Smooth muscle cell (in vitro differentiated cells): Measurements from ENCODE around the gene EIF4A3. TPM values are rescaled to one million over a fixed set of nuclear protein-coding genes. Genes with fewer than 3 reads are reported as not detected.

Experiments used
- DNase-seq: peaks from one replicate; lab custom pipeline; 2025; ENCODE audit not compliant: unreplicated experiment; lab: John Stamatoyannopoulos, UW
- H2AFZ ChIP-seq: fragments of 200-600 bp; sonication (generic); 2 replicates; pipeline ENCODE4 v1.6.0; 2016; ENCODE audit warnings: antibody characterized with exemption, low read depth, mild to moderate bottlenecking
- H3F3A ChIP-seq: fragments of 200-600 bp; sonication (generic); 2 replicates; pipeline ENCODE4 v1.6.0; 2017; ENCODE audit warnings: antibody characterized with exemption, low read depth
- H3K27ac ChIP-seq: fragments of 200-600 bp; sonication (generic); 2 replicates; pipeline ENCODE4 v1.5.1; 2016; ENCODE audit warnings: low read depth, mild to moderate bottlenecking
- H3K27me3 ChIP-seq: fragments of 200-600 bp; sonication (generic); 2 replicates; pipeline ENCODE4 v1.6.1; 2016; ENCODE audit warnings: low read depth, mild to moderate bottlenecking
- H3K36me3 ChIP-seq: fragments of 200-600 bp; sonication (generic); 2 replicates; pipeline ENCODE4 v1.5.1; 2016; ENCODE audit warnings: low read depth
- H3K4me1 ChIP-seq: fragments of 200-600 bp; sonication (generic); 2 replicates; pipeline ENCODE4 v1.5.1; 2016; ENCODE audit warnings: low read depth
- H3K4me2 ChIP-seq: fragments of 200-600 bp; sonication (generic); 2 replicates; pipeline ENCODE4 v1.6.0; 2016; ENCODE audit warnings: mild to moderate bottlenecking
- H3K4me3 ChIP-seq: fragments of 200-600 bp; sonication (generic); 2 replicates; pipeline ENCODE4 v1.5.1; 2016; ENCODE audit warnings: mild to moderate bottlenecking
- H3K79me2 ChIP-seq: fragments of 200-600 bp; sonication (generic); 2 replicates; pipeline ENCODE4 v1.6.0; 2016; ENCODE audit warnings: low read depth, mild to moderate bottlenecking
- H3K9ac ChIP-seq: fragments of 200-600 bp; sonication (generic); 2 replicates; pipeline ENCODE4 v1.6.0; 2016; ENCODE audit warnings: low read depth
- H3K9me3 ChIP-seq: fragments of 200-600 bp; sonication (generic); replicated peaks from 2 replicates; pipeline ENCODE4 v1.5.1; 2016; ENCODE audit warnings: low read depth
- H4K20me1 ChIP-seq: fragments of 200-600 bp; sonication (generic); 2 replicates; pipeline ENCODE4 v1.6.0; 2016; ENCODE audit warnings: low read depth
- WGBS: methylation state at CpG from one replicate; pipeline ENCODE4 v1.1.7; 2016; ENCODE audit warnings: low lambda C conversion rate; 5-methylcytosine and 5-hydroxymethylcytosine counted together
- polyA plus RNA-seq: library from polyadenylated mRNA; unstranded; fragments of >200 nt; fragmentation: Nextera tagmentation; extraction: Ambion mirVana; gene quantifications from 2 replicates; pipeline ENCODE4 v1.2.1, GENCODE V29; 2016
- total RNA-seq: library from RNA; depleted of rRNA; stranded (reverse); fragments of >200 nt; gene quantifications from 2 replicates; pipeline ENCODE4 v1.2.3, GENCODE V29; 2014
- TF ChIP-seq, protein P1 (sequence below): fragments of 200-600 bp; sonication (generic); IDR thresholded peaks from 2 replicates; pipeline ENCODE4 v1.5.1; 2017; ENCODE audit warnings: borderline replicate concordance, mild to moderate bottlenecking, antibody characterized with exemption; ENCODE audit not compliant: insufficient read depth, poor library complexity, severe bottlenecking

Gene EIF4A3
- total and polyA plus RNA-seq, 2 experiments from 2014 or later = 86.1 to 109 TPM

DNA sequence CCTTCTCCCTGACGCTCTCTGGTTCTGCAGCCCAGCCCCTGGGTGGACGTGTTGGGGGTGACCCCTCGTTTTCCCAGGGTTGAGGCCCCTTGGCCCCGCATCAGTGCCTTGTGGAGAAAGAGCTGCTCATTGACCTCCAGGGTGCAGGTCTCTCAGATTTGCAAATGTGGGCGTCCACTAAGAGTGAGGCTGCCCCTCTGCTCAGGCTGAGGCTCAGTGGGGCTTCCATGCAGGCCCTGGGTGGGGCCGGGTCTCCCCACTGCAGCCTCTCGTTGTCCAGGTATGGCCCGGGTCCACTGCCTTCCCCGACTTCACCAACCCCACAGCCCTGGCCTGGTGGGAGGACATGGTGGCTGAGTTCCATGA lies 36.5 kb downstream of the EIF4A3 start:
- H3F3A ChIP-seq = no peaks in the 10 kb centered on the region
- no peaks in the 10 kb centered on the region for H4K20me1 ChIP-seq
- no peaks in the 10 kb centered on the region for H3K9me3 ChIP-seq
- no peak overlapping the region for H3K27ac ChIP-seq
- H3K4me3 ChIP-seq = no peak overlapping the region
- DNase-seq = no peak
- no peaks in the 10 kb centered on the region for H3K4me1 ChIP-seq
- H2AFZ ChIP-seq = no peak overlapping the region
- H3K36me3 ChIP-seq = no peaks in the 10 kb centered on the region
- H3K9ac ChIP-seq = no peak overlapping the region
- TF ChIP-seq, protein P1, sequence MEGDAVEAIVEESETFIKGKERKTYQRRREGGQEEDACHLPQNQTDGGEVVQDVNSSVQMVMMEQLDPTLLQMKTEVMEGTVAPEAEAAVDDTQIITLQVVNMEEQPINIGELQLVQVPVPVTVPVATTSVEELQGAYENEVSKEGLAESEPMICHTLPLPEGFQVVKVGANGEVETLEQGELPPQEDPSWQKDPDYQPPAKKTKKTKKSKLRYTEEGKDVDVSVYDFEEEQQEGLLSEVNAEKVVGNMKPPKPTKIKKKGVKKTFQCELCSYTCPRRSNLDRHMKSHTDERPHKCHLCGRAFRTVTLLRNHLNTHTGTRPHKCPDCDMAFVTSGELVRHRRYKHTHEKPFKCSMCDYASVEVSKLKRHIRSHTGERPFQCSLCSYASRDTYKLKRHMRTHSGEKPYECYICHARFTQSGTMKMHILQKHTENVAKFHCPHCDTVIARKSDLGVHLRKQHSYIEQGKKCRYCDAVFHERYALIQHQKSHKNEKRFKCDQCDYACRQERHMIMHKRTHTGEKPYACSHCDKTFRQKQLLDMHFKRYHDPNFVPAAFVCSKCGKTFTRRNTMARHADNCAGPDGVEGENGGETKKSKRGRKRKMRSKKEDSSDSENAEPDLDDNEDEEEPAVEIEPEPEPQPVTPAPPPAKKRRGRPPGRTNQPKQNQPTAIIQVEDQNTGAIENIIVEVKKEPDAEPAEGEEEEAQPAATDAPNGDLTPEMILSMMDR = no peak
- no peak overlapping the region for H3K4me2 ChIP-seq
- no peaks in the 10 kb centered on the region for H3K27me3 ChIP-seq
- 82% methylated on average over 9 of the region's 9 CpGs for WGBS
- H3K79me2 ChIP-seq = no peaks in the 10 kb centered on the region

DNA sequence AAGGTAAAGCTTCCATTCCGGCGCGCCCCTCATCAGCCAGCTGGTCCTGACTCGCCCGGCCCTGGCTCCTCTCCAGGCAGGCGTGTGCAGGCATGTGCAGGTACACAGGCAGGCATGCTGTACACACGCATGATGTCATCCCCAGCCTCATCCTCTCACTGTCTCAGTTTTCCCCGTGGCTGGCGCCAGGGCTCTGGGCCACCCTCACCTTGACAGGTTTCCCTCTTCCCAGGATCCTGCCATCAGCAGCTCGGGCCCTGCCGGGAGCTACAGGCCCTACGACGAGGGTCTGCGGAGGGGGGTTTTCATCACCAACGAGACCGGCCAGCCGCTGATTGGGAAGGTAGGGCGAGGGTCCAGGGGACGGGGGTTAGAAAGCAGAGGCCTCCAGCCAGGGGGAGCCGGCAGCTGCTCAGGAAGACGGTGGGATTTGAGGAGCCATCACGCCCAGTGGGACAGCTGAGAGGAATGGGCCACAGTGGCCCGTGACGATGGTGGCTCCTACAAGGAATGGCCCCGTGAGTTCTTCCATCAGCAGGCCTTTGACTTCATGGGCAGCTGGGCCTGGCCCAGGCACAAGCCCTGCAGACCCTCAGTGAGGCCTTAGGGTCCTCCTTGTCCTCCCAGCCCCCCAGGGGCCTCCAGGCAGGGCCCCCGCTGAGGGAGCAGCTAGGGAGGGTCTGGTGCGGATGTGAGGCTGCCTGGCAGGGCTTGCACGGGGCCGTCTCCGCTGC lies 37.0 kb downstream of the EIF4A3 start:
- TF ChIP-seq, protein P1 = no peak
- 93% methylated on average over 30 of the region's 30 CpGs for WGBS
- Histone ChIP-seq H3K4me2 (no peak overlapping the region), H3K36me3 (no peaks in the 10 kb centered on the region), H3F3A (no peaks in the 10 kb centered on the region), H3K4me3 (no peak overlapping the region), H4K20me1 (no peaks in the 10 kb centered on the region), H3K79me2 (no peaks in the 10 kb centered on the region), H3K27ac (peak overlapping the region; percentile 63), H3K4me1 (no peaks in the 10 kb centered on the region), H2AFZ (no peak overlapping the region), H3K9me3 (no peaks in the 10 kb centered on the region), H3K27me3 (no peaks in the 10 kb centered on the region), H3K9ac (no peak overlapping the region)
- no peak for DNase-seq

DNA sequence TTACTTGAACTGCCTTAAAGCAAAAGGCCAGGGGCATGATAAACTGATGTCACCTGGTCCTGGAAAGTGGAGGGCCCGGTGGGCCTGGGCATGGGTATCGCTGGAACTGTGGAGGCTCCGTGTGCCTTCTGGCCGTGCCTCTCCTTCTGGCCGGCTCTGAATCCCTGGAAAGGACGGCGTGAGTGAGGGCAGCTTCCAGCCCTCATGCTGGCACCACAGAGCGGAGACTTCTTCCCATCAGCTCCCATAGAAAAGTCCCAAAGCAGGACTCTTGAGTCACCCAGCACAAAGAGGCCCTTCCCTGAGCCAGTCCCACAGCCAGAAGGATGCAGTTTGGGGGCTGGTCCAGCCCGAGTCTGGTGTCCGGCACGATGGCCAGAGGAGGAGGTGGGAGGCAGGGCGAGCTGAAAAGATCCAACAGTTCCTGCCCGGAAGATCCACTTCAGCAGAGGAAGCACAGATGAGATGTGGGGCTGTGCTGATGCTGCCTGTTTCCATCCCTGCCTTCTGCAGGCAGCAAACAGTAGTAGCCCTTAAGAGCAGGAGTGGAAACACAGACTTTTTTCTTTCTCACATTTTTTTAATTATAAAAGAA lies 37.8 kb downstream of the EIF4A3 start:
- Histone ChIP-seq H3K27me3 (no peaks in the 10 kb centered on the region), H3K36me3 (no peaks in the 10 kb centered on the region), H3K9me3 (no peaks in the 10 kb centered on the region), H3K4me1 (no peaks in the 10 kb centered on the region), H2AFZ (no peak overlapping the region), H3K79me2 (no peaks in the 10 kb centered on the region), H3K4me2 (no peak overlapping the region), H3K27ac (peak overlapping the region; percentile 59), H3K4me3 (no peak overlapping the region), H3F3A (no peaks in the 10 kb centered on the region), H4K20me1 (no peaks in the 10 kb centered on the region), H3K9ac (no peak overlapping the region)
- TF ChIP-seq, protein P1 = no peak
- 92% methylated on average over 13 of the region's 13 CpGs for whole genome bisulfite sequencing
- no peak for DNase-seq
